ENCODE measurements around the gene CRYAA. TPM values are rescaled to one million over a fixed set of nuclear protein-coding genes. Genes with fewer than 3 reads are reported as not detected.
"Not testable (repeated sequence)": the region's sequence is repeated elsewhere in the genome, so short reads cannot be mapped to it uniquely, and the experiment has no call there.

The CRYAA gene, protein sequence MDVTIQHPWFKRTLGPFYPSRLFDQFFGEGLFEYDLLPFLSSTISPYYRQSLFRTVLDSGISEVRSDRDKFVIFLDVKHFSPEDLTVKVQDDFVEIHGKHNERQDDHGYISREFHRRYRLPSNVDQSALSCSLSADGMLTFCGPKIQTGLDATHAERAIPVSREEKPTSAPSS
- not detected for polyA plus RNA-seq (2012; ENCODE audit: insufficient read depth, insufficient read length)

GRCh38 chr21:43168708-43169107, at the start of gene CRYAA:
TSS of gene CRYAA (plus strand) at chr21:43169008. CDS start at chr21:43169100, 92 bp downstream.
- H3K4me3 ChIP-seq (ENCODE audit: low read length); DNase-seq (ENCODE audit: low read depth, low spot score): not testable (repeated sequence)

- H3K4me3 ChIP-seq (ENCODE audit: low read length); DNase-seq (ENCODE audit: low read depth, low spot score): not testable (repeated sequence)
Measured at GRCh38 chr21:43130094-43130493, 38.7 kb upstream of the CRYAA start.

GRCh38 chr21:43134520-43134919, 34.3 kb upstream of the CRYAA start:
- not testable (repeated sequence) for DNase-seq (ENCODE audit: low read depth, low spot score); H3K4me3 ChIP-seq (ENCODE audit: low read length)

GRCh38 chr21:43138944-43139343, 29.9 kb upstream of the CRYAA start:
- not testable (repeated sequence) for H3K4me3 ChIP-seq (ENCODE audit: low read length); DNase-seq (ENCODE audit: low read depth, low spot score)

- not testable (repeated sequence) for H3K4me3 ChIP-seq (ENCODE audit: low read length); DNase-seq (ENCODE audit: low read depth, low spot score)
Measured at GRCh38 chr21:43141407-43141806, 27.4 kb upstream of the CRYAA start.

DNA sequence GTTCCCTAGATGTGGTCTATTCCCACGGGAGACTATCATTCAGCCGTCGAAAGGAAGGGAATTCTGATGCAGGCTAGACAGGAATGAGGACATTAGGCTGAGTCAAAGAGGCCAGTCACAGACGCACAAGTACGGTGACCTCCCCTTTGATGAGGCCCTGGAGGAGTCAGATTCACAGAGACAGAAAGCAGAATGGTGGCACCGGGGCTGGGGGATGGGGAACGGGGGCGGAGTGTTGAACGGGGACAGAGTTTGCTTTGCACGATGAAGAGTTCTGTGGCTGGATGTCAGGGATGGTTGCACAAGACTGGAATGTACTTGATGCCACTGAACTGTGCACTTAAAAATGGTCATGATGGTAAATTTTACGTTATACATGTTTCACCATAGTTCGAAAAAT, 22.2 kb upstream of the CRYAA start:
- not testable (repeated sequence) for H3K4me3 ChIP-seq (ENCODE audit: low read length); DNase-seq (ENCODE audit: low read depth, low spot score)

- H3K4me3 ChIP-seq (ENCODE audit: low read length); DNase-seq (ENCODE audit: low read depth, low spot score): not testable (repeated sequence)
Measured at GRCh38 chr21:43147999-43148398, 20.8 kb upstream of the CRYAA start.

GRCh38 chr21:43149344-43149743, 19.5 kb upstream of the CRYAA start:
- not testable (repeated sequence) for DNase-seq (ENCODE audit: low read depth, low spot score)

GRCh38 chr21:43153601-43154000, 15.2 kb upstream of the CRYAA start:
- not testable (repeated sequence) for H3K4me3 ChIP-seq (ENCODE audit: low read length); DNase-seq (ENCODE audit: low read depth, low spot score)

More at GRCh38 chr21:43149344-43149743, 19.5 kb upstream of the CRYAA start:
- H3K4me3 ChIP-seq (ENCODE audit: low read length): not testable (repeated sequence)

- H3K4me3 ChIP-seq (ENCODE audit: low read length); DNase-seq (ENCODE audit: low read depth, low spot score): not testable (repeated sequence)
Measured at GRCh38 chr21:43159279-43160175, 9.3 kb upstream of the CRYAA start.

DNA sequence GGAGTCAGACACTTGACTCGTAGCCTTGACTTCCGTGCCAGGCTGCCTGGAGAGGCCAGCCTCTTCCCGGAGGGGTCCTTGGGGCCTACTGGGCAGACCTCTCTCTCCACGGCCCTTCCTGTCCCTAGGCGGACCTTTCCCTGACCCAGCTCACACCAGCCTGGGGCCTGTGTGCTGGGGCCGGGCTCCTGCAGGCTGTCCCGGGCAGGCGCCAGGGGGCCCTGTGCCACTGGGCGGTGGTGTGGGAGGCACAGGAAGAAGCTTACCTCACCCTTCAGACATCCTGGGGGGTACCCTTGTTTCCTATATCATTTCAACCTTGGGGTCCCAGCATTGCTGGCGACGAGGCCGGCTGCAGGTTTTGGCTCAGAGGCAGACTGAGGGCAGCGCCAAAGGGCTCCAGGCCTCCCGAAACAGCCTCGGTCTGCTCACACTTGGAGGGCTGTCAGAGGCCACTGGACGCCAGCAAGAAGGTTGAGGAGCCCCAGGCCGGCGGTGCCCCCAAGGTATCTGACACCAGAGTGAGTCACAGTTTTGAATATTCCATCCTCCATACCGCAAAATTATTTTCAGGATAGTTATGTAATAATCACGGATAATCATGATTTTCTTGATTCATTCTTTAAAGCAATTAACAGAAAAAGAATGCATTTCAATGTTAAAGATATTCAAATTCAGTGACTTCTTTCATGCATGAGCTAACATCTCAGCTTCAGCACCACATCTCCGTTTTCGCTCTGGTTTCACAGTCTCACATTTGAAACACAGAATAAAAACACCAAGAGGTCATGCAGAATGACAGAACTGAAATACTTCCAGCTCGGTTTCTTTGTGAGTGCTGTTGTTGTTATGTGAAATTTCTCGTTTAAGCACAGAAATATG, 6.7 kb upstream of the CRYAA start:
- H3K4me3 ChIP-seq (ENCODE audit: low read length); DNase-seq (ENCODE audit: low read depth, low spot score): not testable (repeated sequence)

DNA sequence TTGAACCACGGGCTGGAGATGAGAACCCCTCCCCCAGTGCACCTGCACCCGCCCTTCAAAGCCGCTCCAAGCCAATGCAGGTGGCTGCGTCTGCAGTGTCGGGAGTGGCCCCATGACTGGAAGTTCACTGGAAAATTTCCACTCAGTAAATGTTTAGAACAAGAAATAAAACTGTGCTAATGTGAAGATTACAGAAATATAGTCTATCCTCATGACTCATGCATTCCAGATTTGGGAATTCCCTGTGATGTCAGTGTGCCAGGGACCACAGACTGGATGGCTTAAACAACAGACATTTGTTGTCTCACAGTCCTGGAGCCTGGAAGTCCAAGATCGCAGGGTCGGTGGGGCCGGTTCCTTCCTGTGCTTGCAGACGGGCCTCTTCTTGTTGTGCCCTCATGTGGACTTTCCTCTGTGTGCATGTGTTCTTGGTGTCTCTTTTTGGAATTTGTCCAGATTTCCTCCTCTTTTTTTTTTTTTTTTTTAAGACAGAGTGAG, 6.1 kb upstream of the CRYAA start:
- H3K4me3 ChIP-seq (ENCODE audit: low read length); DNase-seq (ENCODE audit: low read depth, low spot score): not testable (repeated sequence)

DNA sequence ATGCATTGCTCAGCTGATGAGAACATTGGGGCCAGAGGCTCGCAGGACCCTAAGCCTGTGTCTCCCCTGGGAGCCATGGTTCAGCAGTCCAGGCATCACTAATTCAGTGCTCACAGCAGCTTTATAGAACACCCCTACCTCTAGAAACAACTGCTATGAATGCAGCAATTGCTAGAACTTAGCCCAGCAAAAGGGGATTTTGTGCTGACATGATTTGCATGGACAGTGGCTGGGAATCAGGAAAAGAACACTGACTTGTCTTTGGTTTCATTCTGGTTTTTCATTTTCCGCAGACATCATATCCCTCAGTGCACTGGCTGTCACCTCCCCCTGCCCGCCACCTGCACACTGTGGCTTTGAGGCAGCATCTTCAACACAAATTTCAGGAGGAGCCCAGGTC, 4.0 kb upstream of the CRYAA start:
- DNase-seq (ENCODE audit: low read depth, low spot score); H3K4me3 ChIP-seq (ENCODE audit: low read length): not testable (repeated sequence)

DNA sequence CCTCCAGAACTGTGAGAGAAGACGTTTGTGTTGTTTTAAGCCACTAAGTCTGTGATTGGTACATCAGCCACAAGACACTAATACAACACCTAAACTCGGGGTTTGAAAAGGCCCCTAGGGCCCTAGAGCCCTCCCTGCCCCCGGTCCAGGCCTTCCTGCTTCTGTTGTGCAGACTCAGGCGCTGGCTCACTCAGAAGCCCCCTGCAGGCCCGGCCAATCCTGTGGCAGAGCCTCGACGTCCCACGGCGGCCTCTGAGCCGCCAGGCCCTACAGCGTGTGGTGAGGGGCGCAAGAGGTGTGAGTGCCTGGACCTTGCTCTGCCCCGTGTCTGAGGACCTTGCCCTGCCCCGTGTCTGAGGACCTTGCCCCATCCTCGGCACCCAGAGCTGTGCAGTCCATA, 3.1 kb upstream of the CRYAA start:
- H3K4me3 ChIP-seq (ENCODE audit: low read length); DNase-seq (ENCODE audit: low read depth, low spot score): not testable (repeated sequence)

GRCh38 chr21:43169230-43169886, 550 bp downstream of the CRYAA start:
- H3K4me3 ChIP-seq (ENCODE audit: low read length); DNase-seq (ENCODE audit: low read depth, low spot score): not testable (repeated sequence)

GRCh38 chr21:43169891-43170290, 1.1 kb downstream of the CRYAA start:
- not testable (repeated sequence) for DNase-seq (ENCODE audit: low read depth, low spot score); H3K4me3 ChIP-seq (ENCODE audit: low read length)

DNA sequence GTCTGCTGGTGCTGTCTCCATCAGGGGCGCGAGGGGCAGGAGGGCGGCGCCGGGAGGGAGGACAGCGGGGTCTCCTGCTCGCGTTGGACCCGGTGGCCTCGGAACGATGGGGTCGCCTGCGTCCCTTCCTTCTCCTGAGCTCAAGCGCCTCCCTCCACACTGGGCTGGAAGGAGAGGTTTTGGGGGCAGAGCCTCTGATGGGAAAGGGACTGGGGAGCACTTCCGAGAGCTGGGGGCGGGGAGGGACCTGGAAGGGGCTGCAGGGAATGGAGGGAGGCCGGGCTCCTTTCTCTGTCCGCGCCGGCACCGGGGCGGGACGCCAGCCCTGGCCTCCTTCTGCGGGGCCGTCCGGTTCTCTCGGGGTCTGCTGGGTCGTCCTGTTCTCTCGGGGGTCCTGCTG, 4.0 kb downstream of the CRYAA start:
- H3K4me3 ChIP-seq (ENCODE audit: low read length); DNase-seq (ENCODE audit: low read depth, low spot score): not testable (repeated sequence)

- not testable (repeated sequence) for DNase-seq (ENCODE audit: low read depth, low spot score)
- H3K4me3 ChIP-seq (ENCODE audit: low read length): peak overlapping the region; percentile 16; the same call in 1 of the 2 replicates
Measured at GRCh38 chr21:43173438-43173837, 4.6 kb downstream of the CRYAA start.
